DND-41 (cell line): ENCODE data around the gene MED13.
"Not testable (repeated sequence)": the region's sequence is repeated elsewhere in the genome, so short reads cannot be mapped to it uniquely, and the experiment has no call there.

Experiments
- ATAC-seq: fragments of 200-7000 bp; cut with Tn5 transposase; 3 replicates; pipeline ENCODE4 v1.9.1; 2021; ENCODE audit warnings: low read depth; ENCODE audit not compliant: insufficient read depth
- DNase-seq: peaks from one replicate; pipeline ENCODE4 v3.0.0-alpha.2; 2020
- H2AFZ ChIP-seq: 2 replicates; pipeline ENCODE4 v1.6.0; 2012; ENCODE audit warnings: low read depth, low read length
- H3K27ac ChIP-seq: 2 replicates; pipeline ENCODE4 v1.5.1; 2012; ENCODE audit warnings: low read length, inconsistent platforms
- H3K27me3 ChIP-seq: fragments of 200-600 bp; sonication (generic); 2 replicates; pipeline ENCODE4 v1.6.0; 2012; ENCODE audit warnings: low read length, mild to moderate bottlenecking, inconsistent platforms; ENCODE audit not compliant: insufficient read depth, poor library complexity
- H3K36me3 ChIP-seq: 2 replicates; pipeline ENCODE4 v1.5.1; 2012; ENCODE audit warnings: low read length, inconsistent platforms; ENCODE audit not compliant: insufficient read depth
- H3K4me1 ChIP-seq: 2 replicates; pipeline ENCODE4 v1.5.1; 2012; ENCODE audit warnings: mild to moderate bottlenecking, low read length; ENCODE audit not compliant: insufficient read depth
- H3K4me2 ChIP-seq: 2 replicates; pipeline ENCODE4 v1.6.0; 2012; ENCODE audit warnings: mild to moderate bottlenecking, moderate library complexity, low read length, inconsistent platforms; ENCODE audit not compliant: insufficient read depth
- H3K4me3 ChIP-seq, 2 experiments: fragments of 200-600 bp in 1 of 2; shearing (Covaris generic) in 1 of 2; 2 replicates each; pipeline ENCODE4 v1.5.1; 2012 to 2016; ENCODE audit warnings: inconsistent platforms in 2 of 2, low read length in 2 of 2, mild to moderate bottlenecking in 2 of 2, low read depth in 1 of 2, moderate library complexity in 1 of 2
- H3K79me2 ChIP-seq: 2 replicates; pipeline ENCODE4 v1.6.0; 2012; ENCODE audit warnings: low read length, inconsistent platforms; ENCODE audit not compliant: insufficient read depth
- H3K9ac ChIP-seq: 2 replicates; pipeline ENCODE4 v1.6.0; 2012; ENCODE audit warnings: low read depth, mild to moderate bottlenecking, inconsistent platforms, low read length, moderate library complexity
- H3K9me3 ChIP-seq: 2 replicates; pipeline ENCODE4 v1.5.1; 2012; ENCODE audit warnings: low read length, moderate library complexity, mild to moderate bottlenecking, inconsistent platforms; ENCODE audit not compliant: insufficient read depth, severe bottlenecking
- H4K20me1 ChIP-seq: 2 replicates; pipeline ENCODE4 v1.6.0; 2012; ENCODE audit warnings: low read length; ENCODE audit not compliant: insufficient read depth
- CTCF ChIP-seq: IDR thresholded peaks from 2 replicates; pipeline ENCODE4 v1.5.1; 2012; ENCODE audit warnings: borderline replicate concordance, low read length, moderate library complexity, mild to moderate bottlenecking; ENCODE audit not compliant: poor library complexity, severe bottlenecking; ENCODE audit errors: extremely low read depth
- EZH2 ChIP-seq: IDR thresholded peaks from 3 replicates; pipeline ENCODE4 v1.6.1; 2012; ENCODE audit warnings: borderline replicate concordance, low read depth, mild to moderate bottlenecking, moderate library complexity, low read length, inconsistent platforms; ENCODE audit not compliant: severe bottlenecking

Gene MED13

GRCh38 chr17:62008294-62008693 lies 56.8 kb downstream of the MED13 start:
- no peak overlapping the region for H3K9ac ChIP-seq

GRCh38 chr17:62004388-62004787 lies 60.7 kb downstream of the MED13 start:
- no peak overlapping the region for H3K4me2 ChIP-seq
- peaks cover 87% of the 10 kb centered on the region for H3K79me2 ChIP-seq
- TF ChIP-seq CTCF (no peak), EZH2 (no peak)
- no peak overlapping the region for H3K4me3 ChIP-seq
- H3K9me3 ChIP-seq: no peaks in the 10 kb centered on the region
- no peaks in the 10 kb centered on the region for H3K4me1 ChIP-seq
- no peak overlapping the region for H3K9ac ChIP-seq
- H2AFZ ChIP-seq: no peak overlapping the region
- no peak overlapping the region for H3K27ac ChIP-seq
- H4K20me1 ChIP-seq: peaks cover 13% of the 10 kb centered on the region; the same call in 1 of the 2 replicates
- peaks cover 77% of the 10 kb centered on the region for H3K36me3 ChIP-seq
- no peak for DNase-seq
- ATAC-seq: no peak
- H3K27me3 ChIP-seq: no peaks in the 10 kb centered on the region

More at GRCh38 chr17:62008294-62008693, 56.8 kb downstream of the MED13 start:
- H3K4me2 ChIP-seq: no peak overlapping the region
- DNase-seq (no peak), ATAC-seq (no peak)
- H3K9me3 ChIP-seq: no peaks in the 10 kb centered on the region
- H3K27ac ChIP-seq: no peak overlapping the region
- peaks cover 7% of the 10 kb centered on the region; the same call in 1 of the 2 replicates for H4K20me1 ChIP-seq
- peaks cover 70% of the 10 kb centered on the region for H3K79me2 ChIP-seq
- no peak overlapping the region for H2AFZ ChIP-seq
- H3K4me1 ChIP-seq: no peaks in the 10 kb centered on the region
- H3K4me3 ChIP-seq: no peak overlapping the region
- no peak for TF ChIP-seq EZH2
- no peak for TF ChIP-seq CTCF
- H3K27me3 ChIP-seq: no peaks in the 10 kb centered on the region
- peaks cover 82% of the 10 kb centered on the region for H3K36me3 ChIP-seq

GRCh38 chr17:62003141-62003540 lies 61.9 kb downstream of the MED13 start:
- ATAC-seq, DNase-seq, H2AFZ ChIP-seq, H3K27me3 ChIP-seq, H3K4me1 ChIP-seq, H3K9me3 ChIP-seq, H3K9ac ChIP-seq, H3K27ac ChIP-seq, H3K4me2 ChIP-seq, H3K4me3 ChIP-seq: not testable (repeated sequence)
- Histone ChIP-seq H3K36me3 (peaks cover 71% of the 10 kb centered on the region), H3K79me2 (peaks cover 81% of the 10 kb centered on the region), H4K20me1 (peaks cover 20% of the 10 kb centered on the region; the same call in 1 of the 2 replicates)

GRCh38 chr17:62001105-62001504 lies 64.0 kb downstream of the MED13 start:
- Histone ChIP-seq H3K27me3 (no peaks in the 10 kb centered on the region), H3K4me2 (no peak overlapping the region), H3K9me3 (no peaks in the 10 kb centered on the region), H3K9ac (no peak overlapping the region), H2AFZ (no peak overlapping the region), H3K4me1 (no peaks in the 10 kb centered on the region), H3K36me3 (peaks cover 71% of the 10 kb centered on the region), H3K27ac (no peak overlapping the region), H3K4me3 (no peak overlapping the region), H4K20me1 (peaks cover 19% of the 10 kb centered on the region; the same call in 1 of the 2 replicates), H3K79me2 (peaks cover 70% of the 10 kb centered on the region)
- no peak for TF ChIP-seq CTCF
- no peak for TF ChIP-seq EZH2
- DNase-seq (no peak), ATAC-seq (no peak)
